Activated T-cell treated with anti-CD3 and anti-CD28 coated beads, Interleukin-2, amount 50 U/mL, for 4 hours (primary cell): ENCODE measurements around the gene IER5L. TPM values are rescaled to one million over a fixed set of nuclear protein-coding genes. Genes with fewer than 3 reads are reported as not detected.
"Not testable (repeated sequence)": the region's sequence is repeated elsewhere in the genome, so short reads cannot be mapped to it uniquely, and the experiment has no call there.

ENCODE experiments used
- ATAC-seq, 2 donors: fragments of 200-7000 bp; cut with Tn5 transposase; one replicate each; pipeline ENCODE4 v1.10.0; 2021
- DNase-seq: peaks from one replicate; pipeline ENCODE4 v3.0.0-alpha.2; 2020
- H3K27me3 Mint-ChIP-seq: one replicate; pipeline ENCODE4 v1.8.0; 2021; ENCODE audit warnings: low read depth, mixed read lengths
- H3K36me3 Mint-ChIP-seq: one replicate; pipeline ENCODE4 v1.8.0; 2022; ENCODE audit warnings: mixed read lengths; ENCODE audit not compliant: insufficient read depth
- H3K4me1 Mint-ChIP-seq: one replicate; pipeline ENCODE4 v1.8.0; 2021; ENCODE audit warnings: low read depth, mixed read lengths
- H3K4me3 Mint-ChIP-seq: one replicate; pipeline ENCODE4 v1.8.0; 2021; ENCODE audit warnings: mild to moderate bottlenecking, moderate library complexity, mixed read lengths
- H3K9me3 Mint-ChIP-seq: one replicate; pipeline ENCODE4 v1.8.0; 2021; ENCODE audit warnings: mixed read lengths
- total RNA-seq, 3 donors: library from RNA; stranded (reverse); gene quantifications; one replicate each; pipeline ENCODE4 v1.2.1, GENCODE V29; 2021

IER5L gene
- total RNA-seq, 3 donors from 2014 or later, result 1.6 to 1.9 (median 1.8) TPM

GRCh38 chr9:129138144-129138462 is 40.0 kb downstream of the IER5L start:
- Mint-ChIP-seq H3K9me3 (no peaks in the 10 kb centered on the region), H3K4me3 (no peak overlapping the region), H3K4me1 (peaks cover 36% of the 10 kb centered on the region), H3K27me3 (no peaks in the 10 kb centered on the region), H3K36me3 (peaks cover 16% of the 10 kb centered on the region)
- ATAC-seq (no peak), DNase-seq (no peak)

GRCh38 chr9:129137292-129138143 is 40.5 kb downstream of the IER5L start:
- ATAC-seq (no peak), DNase-seq (no peak)
- Mint-ChIP-seq H3K36me3 (peaks cover 12% of the 10 kb centered on the region), H3K4me1 (peaks cover 30% of the 10 kb centered on the region), H3K27me3 (no peaks in the 10 kb centered on the region), H3K9me3 (no peaks in the 10 kb centered on the region), H3K4me3 (no peak overlapping the region)

GRCh38 chr9:129136446-129137035 is 41.5 kb downstream of the IER5L start:
- no peak overlapping the region for H3K4me3 Mint-ChIP-seq
- ATAC-seq (no peak), DNase-seq (no peak)
- H3K9me3 Mint-ChIP-seq, result no peaks in the 10 kb centered on the region
- peaks cover 30% of the 10 kb centered on the region for H3K4me1 Mint-ChIP-seq
- peaks cover 15% of the 10 kb centered on the region for H3K36me3 Mint-ChIP-seq
- H3K27me3 Mint-ChIP-seq, result no peaks in the 10 kb centered on the region

GRCh38 chr9:129135476-129135875 is 42.6 kb downstream of the IER5L start:
- H3K27me3 Mint-ChIP-seq, result no peaks in the 10 kb centered on the region
- H3K4me3 Mint-ChIP-seq, result no peak overlapping the region

GRCh38 chr9:129133082-129133481 is 45.0 kb downstream of the IER5L start:
- peaks cover 6% of the 10 kb centered on the region for H3K4me1 Mint-ChIP-seq
- no peak overlapping the region for H3K4me3 Mint-ChIP-seq
- H3K9me3 Mint-ChIP-seq, result no peaks in the 10 kb centered on the region
- peaks cover 20% of the 10 kb centered on the region for H3K36me3 Mint-ChIP-seq
- H3K27me3 Mint-ChIP-seq, result no peaks in the 10 kb centered on the region
- no peak for DNase-seq
- no peak for ATAC-seq

More at GRCh38 chr9:129135476-129135875, 42.6 kb downstream of the IER5L start:
- H3K36me3 Mint-ChIP-seq, result peaks cover 19% of the 10 kb centered on the region
- H3K4me1 Mint-ChIP-seq, result peaks cover 21% of the 10 kb centered on the region
- ATAC-seq (no peak), DNase-seq (no peak)
- H3K9me3 Mint-ChIP-seq, result no peaks in the 10 kb centered on the region

- ATAC-seq, result peak; percentile 98 to 99
- no peaks in the 10 kb centered on the region for H3K27me3 Mint-ChIP-seq
- peaks cover 6% of the 10 kb centered on the region for H3K4me1 Mint-ChIP-seq
- H3K4me3 Mint-ChIP-seq, result no peak overlapping the region
- peaks cover 23% of the 10 kb centered on the region for H3K36me3 Mint-ChIP-seq
- peak; percentile 88 for DNase-seq
- H3K9me3 Mint-ChIP-seq, result no peaks in the 10 kb centered on the region
Observed at GRCh38 chr9:129131300-129132145, 46.5 kb downstream of the IER5L start.

- ATAC-seq (no peak), DNase-seq (no peak)
- H3K27me3 Mint-ChIP-seq, result no peaks in the 10 kb centered on the region
- H3K4me1 Mint-ChIP-seq, result peaks cover 6% of the 10 kb centered on the region
- H3K36me3 Mint-ChIP-seq, result peaks cover 23% of the 10 kb centered on the region
- no peak overlapping the region for H3K4me3 Mint-ChIP-seq
- no peaks in the 10 kb centered on the region for H3K9me3 Mint-ChIP-seq
Observed at GRCh38 chr9:129130791-129131190, 47.3 kb downstream of the IER5L start.

- ATAC-seq, H3K27me3 Mint-ChIP-seq, H3K9me3 Mint-ChIP-seq, DNase-seq, H3K4me3 Mint-ChIP-seq, H3K4me1 Mint-ChIP-seq: not testable (repeated sequence)
- peaks cover 23% of the 10 kb centered on the region for H3K36me3 Mint-ChIP-seq
Observed at GRCh38 chr9:129130271-129130670, 47.8 kb downstream of the IER5L start.

GRCh38 chr9:129128689-129129088 is 49.4 kb downstream of the IER5L start:
- Mint-ChIP-seq H3K36me3 (peaks cover 24% of the 10 kb centered on the region), H3K27me3 (no peaks in the 10 kb centered on the region), H3K4me1 (peaks cover 6% of the 10 kb centered on the region), H3K4me3 (no peak overlapping the region), H3K9me3 (no peaks in the 10 kb centered on the region)
- no peak for ATAC-seq
- no peak for DNase-seq

GRCh38 chr9:129126749-129127618 is 51.1 kb downstream of the IER5L start:
- no peaks in the 10 kb centered on the region for H3K9me3 Mint-ChIP-seq
- H3K4me1 Mint-ChIP-seq, result peaks cover 5% of the 10 kb centered on the region
- ATAC-seq (no peak), DNase-seq (no peak)
- peaks cover 25% of the 10 kb centered on the region for H3K36me3 Mint-ChIP-seq
- H3K4me3 Mint-ChIP-seq, result no peak overlapping the region
- no peaks in the 10 kb centered on the region for H3K27me3 Mint-ChIP-seq

Other genes with a start within 250 kb of the IER5L start
- 10 to 100 TPM; 14.4 to 15.8 (median 15.2) TPM for gene DOLK, start 230.7 kb downstream of the IER5L start, total RNA-seq
- gene NUP188, start 230.6 kb downstream of the IER5L start, total RNA-seq, result 100 to 1,000 TPM; 166 to 183 (median 167) TPM
- 10 to 100 TPM; 37.5 to 43.2 (median 40.9) TPM for gene SH3GLB2, start 149.9 kb downstream of the IER5L start, total RNA-seq
- gene MIGA2, start 141.6 kb downstream of the IER5L start, total RNA-seq, result 10 to 100 TPM; 42.4 to 50.9 (median 46.6) TPM
- gene DOLPP1, start 97.2 kb downstream of the IER5L start, total RNA-seq, result 10 to 100 TPM; 27.5 to 30.5 (median 30.3) TPM
- gene CRAT, start 67.5 kb downstream of the IER5L start, total RNA-seq, result 1 to 10 TPM; 3.4 to 5.2 (median 5.2) TPM
- 10 to 100 TPM; 80.7 to 90.2 (median 89.9) TPM for gene PTPA, start 66.8 kb downstream of the IER5L start, total RNA-seq